Trophoblast cell (in vitro differentiated cells and primary cell): Measurements from ENCODE around the gene NAPG.
"Not testable (repeated sequence)": the region's sequence is repeated elsewhere in the genome, so short reads cannot be mapped to it uniquely, and the experiment has no call there.

Experiments used
- DNase-seq, 2 donors: peaks; one replicate each; pipeline ENCODE4 v3.0.0-alpha.2; 2016
- H2AFZ ChIP-seq: 2 replicates; pipeline ENCODE4 v1.6.1; 2013; ENCODE audit warnings: low read length, moderate library complexity, mild to moderate bottlenecking; ENCODE audit not compliant: insufficient read depth, poor library complexity
- H2AK5ac ChIP-seq: 2 replicates; pipeline ENCODE4 v1.6.1; 2013; ENCODE audit warnings: mild to moderate bottlenecking, low read length
- H2BK120ac ChIP-seq: 2 replicates; pipeline ENCODE4 v1.6.1; 2013; ENCODE audit warnings: low read length, mild to moderate bottlenecking, moderate library complexity; ENCODE audit not compliant: insufficient read depth, poor library complexity
- H2BK12ac ChIP-seq: 2 replicates; pipeline ENCODE4 v1.6.1; 2013; ENCODE audit warnings: mild to moderate bottlenecking, low read length, moderate library complexity
- H2BK5ac ChIP-seq: 2 replicates; pipeline ENCODE4 v1.6.1; 2013; ENCODE audit warnings: low read length, low read depth, moderate library complexity, mild to moderate bottlenecking; ENCODE audit not compliant: poor library complexity
- H3K14ac ChIP-seq: 2 replicates; pipeline ENCODE4 v1.6.1; 2013; ENCODE audit warnings: mild to moderate bottlenecking, low read length
- H3K18ac ChIP-seq: 2 replicates; pipeline ENCODE4 v1.6.1; 2013; ENCODE audit warnings: mild to moderate bottlenecking, low read length
- H3K23ac ChIP-seq: 2 replicates; pipeline ENCODE4 v1.6.1; 2013; ENCODE audit warnings: low read length
- H3K27ac ChIP-seq: 2 replicates; pipeline ENCODE4 v1.5.1; 2013; ENCODE audit warnings: low read depth, mild to moderate bottlenecking, inconsistent platforms, low read length, moderate library complexity
- H3K27me3 ChIP-seq: 2 replicates; pipeline ENCODE4 v1.6.1; 2013; ENCODE audit warnings: inconsistent platforms, mild to moderate bottlenecking, low read length, moderate library complexity; ENCODE audit not compliant: insufficient read depth
- H3K36me3 ChIP-seq, 2 experiments: 1 replicate in 1 of 2; 2 replicates in 1 of 2; pipeline ENCODE4 v1.6.1; 2013; ENCODE audit warnings: low read length in 2 of 2, mild to moderate bottlenecking in 2 of 2, moderate library complexity in 1 of 2; ENCODE audit not compliant: insufficient read depth in 2 of 2, control insufficient read depth in 1 of 2
- H3K4ac ChIP-seq: 2 replicates; pipeline ENCODE4 v1.6.1; 2013; ENCODE audit warnings: low read depth, mild to moderate bottlenecking, low read length, moderate library complexity
- H3K4me1 ChIP-seq, 2 experiments: 1 replicate in 1 of 2; 2 replicates in 1 of 2; pipeline ENCODE4 v1.6.1; 2013; ENCODE audit warnings: low read length in 2 of 2, mild to moderate bottlenecking in 2 of 2, moderate library complexity in 1 of 2; ENCODE audit not compliant: insufficient read depth in 2 of 2, control insufficient read depth in 1 of 2
- H3K4me2 ChIP-seq: 2 replicates; pipeline ENCODE4 v1.6.1; 2013; ENCODE audit warnings: inconsistent platforms, mild to moderate bottlenecking, low read length, moderate library complexity
- H3K4me3 ChIP-seq: 2 replicates; pipeline ENCODE4 v1.5.1; 2013; ENCODE audit warnings: mild to moderate bottlenecking, low read depth, low read length, inconsistent platforms
- H3K79me1 ChIP-seq: one replicate; pipeline ENCODE4 v1.6.1; 2013; ENCODE audit warnings: low read length
- H3K79me2 ChIP-seq: 2 replicates; pipeline ENCODE4 v1.6.1; 2013; ENCODE audit warnings: low read length, mild to moderate bottlenecking; ENCODE audit not compliant: control insufficient read depth, insufficient read depth, poor library complexity
- H3K9ac ChIP-seq: 2 replicates; pipeline ENCODE4 v1.6.1; 2013; ENCODE audit warnings: mild to moderate bottlenecking, low read length
- H3K9me3 ChIP-seq: 2 replicates; pipeline ENCODE4 v1.6.1; 2013; ENCODE audit warnings: low read depth, mild to moderate bottlenecking, control low read depth, inconsistent platforms, low read length; ENCODE audit not compliant: insufficient read depth
- H4K12ac ChIP-seq: 2 replicates; pipeline ENCODE4 v1.6.1; 2013; ENCODE audit warnings: low read depth, mild to moderate bottlenecking, low read length, moderate library complexity
- H4K8ac ChIP-seq: 2 replicates; pipeline ENCODE4 v1.6.1; 2013; ENCODE audit warnings: low read depth, mild to moderate bottlenecking, low read length, moderate library complexity
- H4K91ac ChIP-seq: one replicate; pipeline ENCODE4 v1.6.1; 2013; ENCODE audit warnings: low read depth, mild to moderate bottlenecking, low read length, moderate library complexity
- WGBS: extraction: QIAGEN DNeasy Blood & Tissue Kit; methylation state at CpG from one replicate; pipeline ENCODE4 v1.1.7; 2013; ENCODE audit warnings: missing lambda C conversion rate; ENCODE audit not compliant: insufficient read length, insufficient coverage; ENCODE audit errors: extremely low coverage; 5-methylcytosine and 5-hydroxymethylcytosine counted together

NAPG gene

GRCh38 chr18:10578573-10578899 is 52.7 kb downstream of the NAPG start:
- not testable (repeated sequence) for H2BK5ac ChIP-seq, H3K9me3 ChIP-seq, DNase-seq, H3K18ac ChIP-seq, H3K4me2 ChIP-seq, H3K79me2 ChIP-seq, H3K4ac ChIP-seq, H3K36me3 ChIP-seq, H3K23ac ChIP-seq, H3K79me1 ChIP-seq, H3K14ac ChIP-seq, H3K4me3 ChIP-seq, H2BK12ac ChIP-seq, H3K4me1 ChIP-seq, H3K27ac ChIP-seq, H2AK5ac ChIP-seq, H4K8ac ChIP-seq, H3K9ac ChIP-seq, H2AFZ ChIP-seq, H4K91ac ChIP-seq, H4K12ac ChIP-seq, H2BK120ac ChIP-seq, H3K27me3 ChIP-seq
- WGBS, result no CpG with 5 or more reads among the region's 11 CpGs

- H3K36me3 ChIP-seq, result no peaks in the 10 kb centered on the region
- no peak overlapping the region for H4K8ac ChIP-seq
- H2BK120ac ChIP-seq, result no peak overlapping the region
- H2AK5ac ChIP-seq, result no peak overlapping the region
- no peak overlapping the region for H3K18ac ChIP-seq
- DNase-seq, result no peak
- no peaks in the 10 kb centered on the region for H3K79me2 ChIP-seq
- no peak overlapping the region for H3K4me2 ChIP-seq
- no peak overlapping the region for H2BK12ac ChIP-seq
- H3K9ac ChIP-seq, result no peak overlapping the region
- H2AFZ ChIP-seq, result no peak overlapping the region
- H3K9me3 ChIP-seq, result peaks cover 6% of the 10 kb centered on the region
- no peak overlapping the region for H2BK5ac ChIP-seq
- H3K14ac ChIP-seq, result no peak overlapping the region
- H3K4me3 ChIP-seq, result no peak overlapping the region
- H3K27me3 ChIP-seq, result no peaks in the 10 kb centered on the region
- H3K79me1 ChIP-seq, result no peaks in the 10 kb centered on the region
- H4K12ac ChIP-seq, result no peak overlapping the region
- H3K27ac ChIP-seq, result no peak overlapping the region
- H4K91ac ChIP-seq, result no peak overlapping the region
- WGBS, result no CpG with 5 or more reads among the region's 12 CpGs
- no peaks in the 10 kb centered on the region for H3K4me1 ChIP-seq
- no peak overlapping the region for H3K4ac ChIP-seq
- H3K23ac ChIP-seq, result no peak overlapping the region
These were observed 53.4 kb downstream of the NAPG start for GRCh38 chr18:10579079-10579867.

GRCh38 chr18:10580215-10580614 is 54.4 kb downstream of the NAPG start:
- Histone ChIP-seq H3K27ac (no peak overlapping the region), H3K9me3 (peaks cover 6% of the 10 kb centered on the region), H4K12ac (no peak overlapping the region), H3K79me2 (no peaks in the 10 kb centered on the region), H3K27me3 (no peaks in the 10 kb centered on the region), H2BK5ac (no peak overlapping the region), H3K4me1 (no peaks in the 10 kb centered on the region), H2BK120ac (no peak overlapping the region), H4K91ac (no peak overlapping the region), H3K14ac (no peak overlapping the region), H3K4me3 (no peak overlapping the region), H2AFZ (no peak overlapping the region), H4K8ac (no peak overlapping the region), H3K36me3 (no peaks in the 10 kb centered on the region), H3K23ac (no peak overlapping the region), H3K18ac (no peak overlapping the region), H3K9ac (no peak overlapping the region), H3K79me1 (no peaks in the 10 kb centered on the region), H2AK5ac (no peak overlapping the region), H3K4me2 (no peak overlapping the region), H3K4ac (no peak overlapping the region), H2BK12ac (no peak overlapping the region)
- no peak for DNase-seq
- no CpG with 5 or more reads among the region's 4 CpGs for WGBS

- H3K23ac ChIP-seq, result no peak overlapping the region
- no peak overlapping the region for H3K4me2 ChIP-seq
These were observed 59.4 kb downstream of the NAPG start for GRCh38 chr18:10585260-10585659.

More at GRCh38 chr18:10585260-10585659, 59.4 kb downstream of the NAPG start:
- no peak overlapping the region for H3K4me3 ChIP-seq
- H3K9ac ChIP-seq, result no peak overlapping the region
- no peak overlapping the region for H2BK12ac ChIP-seq
- no peak overlapping the region for H4K91ac ChIP-seq
- H2BK5ac ChIP-seq, result no peak overlapping the region
- no peak overlapping the region for H2AFZ ChIP-seq
- no peaks in the 10 kb centered on the region for H3K79me2 ChIP-seq
- no peak overlapping the region for H3K18ac ChIP-seq
- WGBS, result no CpG with 5 or more reads among the region's 1 CpG
- no peak overlapping the region for H4K12ac ChIP-seq
- H4K8ac ChIP-seq, result no peak overlapping the region
- no peaks in the 10 kb centered on the region for H3K79me1 ChIP-seq
- H2BK120ac ChIP-seq, result no peak overlapping the region
- no peak overlapping the region for H3K14ac ChIP-seq
- DNase-seq, result no peak
- H3K27me3 ChIP-seq, result no peaks in the 10 kb centered on the region
- H3K4me1 ChIP-seq, result no peaks in the 10 kb centered on the region
- no peak overlapping the region for H3K4ac ChIP-seq
- no peak overlapping the region for H3K27ac ChIP-seq
- no peaks in the 10 kb centered on the region for H3K36me3 ChIP-seq
- H3K9me3 ChIP-seq, result peaks cover 4% of the 10 kb centered on the region
- H2AK5ac ChIP-seq, result no peak overlapping the region
